ENCODE results near the gene TSC1. TPM values are rescaled to one million over a fixed set of nuclear protein-coding genes. Genes with fewer than 3 reads are reported as not detected.

TSC1 gene
- total and polyA plus RNA-seq, 9 donors = 18.9 to 49.1 (median 40.5) TPM

DNA sequence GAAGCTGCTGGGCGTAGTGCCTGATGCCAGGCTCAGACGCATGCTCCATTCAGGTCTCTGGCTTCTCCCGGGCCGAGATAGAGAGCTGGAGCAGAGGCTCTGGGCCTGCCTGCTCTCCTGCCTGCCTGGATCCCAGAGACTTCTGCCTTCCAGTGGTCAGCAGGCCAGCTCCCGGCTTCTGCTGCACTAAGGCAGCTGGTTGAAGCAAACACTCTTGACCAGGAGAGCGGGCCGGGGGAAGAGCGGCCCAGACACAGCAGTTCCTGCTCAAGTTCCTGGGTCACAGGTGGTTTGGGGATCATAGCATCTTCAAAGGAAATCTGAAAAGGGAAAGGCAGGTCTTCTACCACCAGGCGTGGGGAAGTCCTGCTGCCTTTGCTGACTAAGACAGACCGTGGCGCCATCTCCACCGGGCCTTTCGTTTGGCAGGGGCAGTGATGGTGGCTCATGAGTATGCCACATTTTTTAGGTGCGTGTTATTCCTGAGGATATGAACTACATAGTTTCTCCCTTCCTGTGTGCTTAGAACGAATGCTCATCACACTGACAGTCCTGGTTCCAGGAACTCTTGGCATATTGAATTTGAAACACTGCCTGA, 97.4 kb downstream of the TSC1 start:
- H3K4me3 ChIP-seq = no peak overlapping the region
- no peaks in the 10 kb centered on the region for H3K27me3 ChIP-seq
- TF ChIP-seq, protein P1, sequence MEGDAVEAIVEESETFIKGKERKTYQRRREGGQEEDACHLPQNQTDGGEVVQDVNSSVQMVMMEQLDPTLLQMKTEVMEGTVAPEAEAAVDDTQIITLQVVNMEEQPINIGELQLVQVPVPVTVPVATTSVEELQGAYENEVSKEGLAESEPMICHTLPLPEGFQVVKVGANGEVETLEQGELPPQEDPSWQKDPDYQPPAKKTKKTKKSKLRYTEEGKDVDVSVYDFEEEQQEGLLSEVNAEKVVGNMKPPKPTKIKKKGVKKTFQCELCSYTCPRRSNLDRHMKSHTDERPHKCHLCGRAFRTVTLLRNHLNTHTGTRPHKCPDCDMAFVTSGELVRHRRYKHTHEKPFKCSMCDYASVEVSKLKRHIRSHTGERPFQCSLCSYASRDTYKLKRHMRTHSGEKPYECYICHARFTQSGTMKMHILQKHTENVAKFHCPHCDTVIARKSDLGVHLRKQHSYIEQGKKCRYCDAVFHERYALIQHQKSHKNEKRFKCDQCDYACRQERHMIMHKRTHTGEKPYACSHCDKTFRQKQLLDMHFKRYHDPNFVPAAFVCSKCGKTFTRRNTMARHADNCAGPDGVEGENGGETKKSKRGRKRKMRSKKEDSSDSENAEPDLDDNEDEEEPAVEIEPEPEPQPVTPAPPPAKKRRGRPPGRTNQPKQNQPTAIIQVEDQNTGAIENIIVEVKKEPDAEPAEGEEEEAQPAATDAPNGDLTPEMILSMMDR (IDR thresholded peaks at IDR 0.05) = no peak
- TF ChIP-seq POLR2A (IDR thresholded peaks at IDR 0.05) = no peak
- no peak for TF ChIP-seq EP300 (IDR thresholded peaks at IDR 0.05)
- H3K36me3 ChIP-seq = no peaks in the 10 kb centered on the region
- no peaks in the 10 kb centered on the region for H3K4me1 ChIP-seq (ENCODE audit: insufficient read depth)
- no peak overlapping the region for H3K27ac ChIP-seq
- no peak for DNase-seq
- intact Hi-C loops (cut with DNase I) = no loop called here
- 86 to 88% (median 88%) methylated on average over 13 to 15 of the region's 15 CpGs for WGBS, 3 donors
- H3K9me3 ChIP-seq = no peaks in the 10 kb centered on the region

DNA sequence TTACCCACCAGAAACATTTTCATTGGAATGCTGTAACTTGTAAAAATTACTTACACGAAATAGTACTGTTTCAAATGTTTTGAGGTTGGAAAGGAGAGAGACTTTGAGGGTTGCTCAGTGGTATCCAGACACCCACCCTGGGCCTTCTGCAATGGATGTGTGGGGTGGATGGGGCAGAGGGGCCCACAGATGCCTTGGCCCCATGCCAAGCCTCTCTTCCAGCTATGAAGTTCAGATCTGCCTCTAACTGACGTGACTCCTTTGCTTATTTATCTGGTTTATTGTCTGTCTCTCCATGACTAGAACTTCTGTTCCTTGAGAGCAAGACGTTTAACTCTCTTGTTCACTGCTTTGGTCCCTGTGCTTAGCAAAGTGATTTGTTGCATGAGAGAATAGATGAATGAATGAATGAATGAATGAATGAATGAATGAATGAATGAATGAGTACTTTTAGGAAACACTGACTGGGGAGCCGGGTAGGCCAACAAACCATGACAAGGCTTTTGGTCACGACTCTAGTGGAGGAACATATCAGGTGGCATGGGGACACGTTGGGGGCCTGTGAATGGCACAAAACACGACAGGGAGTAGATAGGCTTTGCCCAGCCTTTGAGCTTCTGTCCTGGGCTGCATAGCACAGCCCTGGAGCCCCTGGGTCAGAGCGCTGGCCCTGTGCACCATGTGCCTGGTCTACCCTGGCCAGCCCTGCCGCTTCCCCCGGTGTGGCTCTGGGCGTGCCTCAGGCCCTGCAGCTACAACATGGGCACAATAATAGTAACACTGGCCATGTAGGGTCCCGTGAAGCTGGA, 98.1 kb downstream of the TSC1 start:
- H3K27me3 ChIP-seq = no peaks in the 10 kb centered on the region
- no peak overlapping the region for H3K4me3 ChIP-seq
- no peak for DNase-seq
- H3K36me3 ChIP-seq = no peaks in the 10 kb centered on the region
- no peaks in the 10 kb centered on the region for H3K9me3 ChIP-seq
- TF ChIP-seq, protein P1 (IDR thresholded peaks at IDR 0.05) = no peak
- no peak for TF ChIP-seq EP300 (IDR thresholded peaks at IDR 0.05)
- H3K4me1 ChIP-seq (ENCODE audit: insufficient read depth) = no peaks in the 10 kb centered on the region
- 88 to 91% (median 89%) methylated on average over 12 of the region's 12 CpGs for WGBS, 3 donors
- no peak overlapping the region for H3K27ac ChIP-seq
- intact Hi-C loops (cut with DNase I) = no loop called here

DNA sequence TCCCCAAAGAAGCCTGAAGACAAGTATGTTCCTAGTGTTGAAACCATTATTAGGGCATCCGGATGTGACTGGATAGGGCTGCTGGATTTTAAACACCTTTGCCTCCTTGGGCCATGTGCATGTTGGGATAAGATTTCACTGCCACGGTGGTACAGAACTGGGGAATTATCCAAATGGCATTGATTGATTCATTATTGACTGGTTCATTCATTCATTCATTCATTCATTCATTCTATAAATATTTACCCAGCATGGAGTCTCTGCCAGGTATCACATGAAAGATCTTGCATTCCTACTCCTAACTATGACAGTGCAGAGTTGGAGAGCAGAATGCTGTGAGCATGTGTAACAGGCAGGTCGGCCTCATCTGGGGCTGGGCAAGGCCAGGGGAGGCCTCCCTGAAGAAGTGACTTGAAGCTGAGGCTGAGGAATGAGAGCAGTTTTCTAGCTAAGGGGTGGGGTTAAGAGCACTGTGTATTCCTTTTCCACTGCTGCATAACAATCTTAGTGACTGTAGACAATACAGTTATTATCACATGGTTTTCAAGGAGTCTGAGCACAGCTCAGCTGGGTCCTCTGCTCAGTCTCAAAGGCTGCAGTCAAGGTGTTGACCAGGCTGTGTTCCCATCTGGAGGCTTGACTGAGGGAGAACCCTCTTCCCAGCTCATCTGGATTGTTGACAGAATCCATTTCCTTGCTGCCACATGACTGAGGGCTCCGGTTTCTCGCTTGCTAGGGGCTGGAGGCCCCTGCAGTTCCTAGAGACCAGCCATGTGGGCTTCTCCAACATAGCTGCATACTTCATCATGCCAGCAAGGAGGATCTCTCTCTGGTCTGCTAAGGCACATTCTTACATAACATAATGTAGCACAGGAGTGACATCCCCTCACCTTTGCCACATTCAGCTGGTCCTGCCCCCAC, 102.0 kb downstream of the TSC1 start:
- no peak for DNase-seq
- intact Hi-C loops (cut with DNase I) = no loop called here
- H3K4me1 ChIP-seq (ENCODE audit: insufficient read depth) = no peaks in the 10 kb centered on the region

More for the DNA sequence above, 102.0 kb downstream of the TSC1 start:
- no peak overlapping the region for H3K27ac ChIP-seq
- H3K27me3 ChIP-seq = no peaks in the 10 kb centered on the region
- 86 to 88% (median 87%) methylated on average over 5 of the region's 5 CpGs for WGBS, 3 donors
- no peaks in the 10 kb centered on the region for H3K9me3 ChIP-seq
- TF ChIP-seq, protein P1 (IDR thresholded peaks at IDR 0.05) = no peak
- TF ChIP-seq EP300 (IDR thresholded peaks at IDR 0.05) (no peak), POLR2A (IDR thresholded peaks at IDR 0.05) (no peak)
- H3K4me3 ChIP-seq = no peak overlapping the region
- no peaks in the 10 kb centered on the region for H3K36me3 ChIP-seq

Small RNAs within 50 kb of the gene (microRNA-seq; reads per million reads assigned to microRNA genes)
- 5.4 to 8.3 (median 5.4) reads per million in 3 donors for gene MIR548AW

Small RNAs within 50 kb of the gene (small RNA-seq; reads per million reads assigned to genes)
- gene AL593851.1 (not detected), gene MIR548AW (1.5 reads per million, percentile 68 among the genes with 10 or more reads in this experiment), gene RNU7-21P (not detected)

Other genes with a start within 250 kb of the TSC1 start
- 1 to 10 TPM in 5 of 7 donors, under 1 TPM in 2; 0.36 to 9.8 (median 1.6) TPM for gene AK8, start 66.3 kb downstream of the TSC1 start, total RNA-seq
- 1 to 10 TPM in 1 of 2 donors, under 1 TPM in 1; 0.64 to 2.7 TPM for gene AK8, start 66.3 kb downstream of the TSC1 start, polyA plus RNA-seq
- 10 to 100 TPM in 1 of 7 donors, 1 to 10 TPM in 6; 4.6 to 22.4 (median 8.6) TPM for gene SPACA9, start 65.7 kb downstream of the TSC1 start, total RNA-seq
- 10 to 100 TPM in 1 of 2 donors, 1 to 10 TPM in 1; 8.2 to 10.8 TPM for gene SPACA9, start 65.7 kb downstream of the TSC1 start, polyA plus RNA-seq
- gene GFI1B, start 34.1 kb upstream of the TSC1 start, total RNA-seq = not detected
- gene GFI1B, start 34.1 kb upstream of the TSC1 start, polyA plus RNA-seq = under 1 TPM in 1 of 2 donors, not detected in 1; 0.05 TPM
- gene GTF3C5, start 86.4 kb upstream of the TSC1 start, total RNA-seq = 10 to 100 TPM; 44.2 to 61.4 (median 52.2) TPM
- gene GTF3C5, start 86.4 kb upstream of the TSC1 start, polyA plus RNA-seq = 10 to 100 TPM; 32.3 to 71.6 TPM
- gene CEL, start 117.4 kb upstream of the TSC1 start, total RNA-seq = 10 to 100 TPM in 1 of 7 donors, 1 to 10 TPM in 6; 1.8 to 13.6 (median 2.9) TPM
- gene CEL, start 117.4 kb upstream of the TSC1 start, polyA plus RNA-seq = 1 to 10 TPM; 1.3 TPM
- 100 to 1,000 TPM in 1 of 7 donors, 10 to 100 TPM in 6; 26.6 to 139 (median 48.8) TPM for gene RALGDS, start 176.6 kb upstream of the TSC1 start, total RNA-seq
- gene RALGDS, start 176.6 kb upstream of the TSC1 start, polyA plus RNA-seq = 10 to 100 TPM; 26.2 to 55.4 TPM
- 10 to 100 TPM; 11.0 to 43.3 (median 25.9) TPM for gene GBGT1, start 219.3 kb upstream of the TSC1 start, total RNA-seq
- gene GBGT1, start 219.3 kb upstream of the TSC1 start, polyA plus RNA-seq = 10 to 100 TPM in 1 of 2 donors, 1 to 10 TPM in 1; 3.9 to 12.9 TPM